22Rv1 (cell line): Measurements from ENCODE around the gene SLC38A4.

Source experiments
- H3K27ac ChIP-seq: fragments of 450-650 bp; 2 replicates; pipeline ENCODE4 v1.5.1; 2017
- CTCF ChIP-seq: fragments of 450-650 bp; IDR thresholded peaks from 2 replicates; pipeline ENCODE4 v1.5.1; 2017; ENCODE audit warnings: mild to moderate bottlenecking
- ZFX ChIP-seq: fragments of 450-650 bp; IDR thresholded peaks from 2 replicates; pipeline ENCODE4 v1.6.1; 2017; ENCODE audit warnings: antibody characterized with exemption, borderline replicate concordance

The SLC38A4 gene

DNA sequence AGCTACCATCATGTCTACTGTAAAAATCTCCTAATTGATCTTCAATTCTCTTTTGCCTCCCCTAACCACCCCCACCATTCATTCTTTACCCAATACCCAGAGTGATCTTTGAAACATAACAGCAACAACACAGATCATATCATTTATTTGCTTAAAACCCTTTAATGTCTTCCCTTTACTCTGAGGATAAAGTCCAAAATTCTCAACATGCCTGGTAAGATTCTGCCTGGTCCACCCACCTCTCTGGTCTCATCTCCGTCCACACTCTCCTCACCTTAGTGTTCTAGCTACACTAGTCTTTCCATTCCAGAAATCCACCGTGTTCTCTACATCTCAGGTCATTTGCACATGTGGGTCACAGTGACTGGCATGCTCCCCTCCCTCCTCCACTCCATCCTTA lies 27.7 kb downstream of the SLC38A4 start:
- no peak overlapping the region for H3K27ac ChIP-seq
- TF ChIP-seq CTCF (no peak), ZFX (no peak)

- TF ChIP-seq CTCF (no peak), ZFX (no peak)
- H3K27ac ChIP-seq, result no peak overlapping the region
Measured at GRCh38 chr12:46795988-46796387, 29.8 kb downstream of the SLC38A4 start.

DNA sequence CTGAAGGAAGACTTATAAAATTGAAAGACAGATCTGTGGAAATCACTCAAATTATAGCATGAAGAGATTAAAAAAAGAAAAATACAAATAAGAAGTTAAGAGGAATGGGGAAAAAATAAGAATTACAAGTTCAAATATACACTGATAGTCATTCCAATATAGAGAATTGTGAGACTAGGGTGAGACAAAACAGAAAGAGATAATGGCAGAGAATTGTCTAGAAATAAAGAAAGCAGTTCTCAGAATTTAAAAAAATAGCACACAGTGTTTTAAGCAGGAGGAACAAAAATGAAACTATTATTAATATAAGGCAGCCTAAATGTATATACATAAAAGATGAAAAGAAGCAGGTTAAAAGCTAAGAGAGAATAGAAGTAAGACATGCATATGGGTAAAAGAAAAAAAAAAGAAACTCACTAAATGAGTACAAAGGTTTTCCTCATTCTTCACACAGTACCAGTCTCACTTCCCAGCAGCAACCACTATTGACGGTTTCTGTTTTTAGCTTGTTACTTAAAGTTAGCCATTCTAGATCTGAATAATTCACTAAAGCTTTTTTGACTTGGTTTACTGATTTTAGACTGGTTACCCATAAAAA lies 31.1 kb downstream of the SLC38A4 start:
- no peak overlapping the region for H3K27ac ChIP-seq
- TF ChIP-seq CTCF, result no peak
- no peak for TF ChIP-seq ZFX

GRCh38 chr12:46792925-46793324 lies 32.9 kb downstream of the SLC38A4 start:
- peak overlapping the region; percentile 77 for H3K27ac ChIP-seq
- TF ChIP-seq ZFX (no peak), CTCF (no peak)

DNA sequence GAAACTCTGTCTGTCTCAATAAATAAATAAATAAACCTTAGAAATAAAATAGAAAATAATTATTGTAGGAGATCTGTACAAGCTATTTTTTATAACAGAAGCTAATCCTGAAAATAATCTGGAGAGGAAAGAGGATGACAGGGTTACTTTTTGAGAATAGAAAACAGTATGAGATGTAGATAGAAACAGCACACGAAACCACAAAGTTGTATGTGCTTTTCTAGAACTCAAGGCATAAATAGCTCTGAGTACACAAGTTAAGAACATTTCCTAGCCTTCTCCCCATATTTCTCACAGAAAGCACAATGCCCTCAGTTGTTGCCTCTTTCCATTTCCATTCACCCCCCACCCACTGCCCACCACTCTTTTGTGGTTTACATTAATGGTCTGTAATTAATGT lies 35.7 kb downstream of the SLC38A4 start:
- TF ChIP-seq ZFX (no peak), CTCF (no peak)
- H3K27ac ChIP-seq, result no peak overlapping the region

DNA sequence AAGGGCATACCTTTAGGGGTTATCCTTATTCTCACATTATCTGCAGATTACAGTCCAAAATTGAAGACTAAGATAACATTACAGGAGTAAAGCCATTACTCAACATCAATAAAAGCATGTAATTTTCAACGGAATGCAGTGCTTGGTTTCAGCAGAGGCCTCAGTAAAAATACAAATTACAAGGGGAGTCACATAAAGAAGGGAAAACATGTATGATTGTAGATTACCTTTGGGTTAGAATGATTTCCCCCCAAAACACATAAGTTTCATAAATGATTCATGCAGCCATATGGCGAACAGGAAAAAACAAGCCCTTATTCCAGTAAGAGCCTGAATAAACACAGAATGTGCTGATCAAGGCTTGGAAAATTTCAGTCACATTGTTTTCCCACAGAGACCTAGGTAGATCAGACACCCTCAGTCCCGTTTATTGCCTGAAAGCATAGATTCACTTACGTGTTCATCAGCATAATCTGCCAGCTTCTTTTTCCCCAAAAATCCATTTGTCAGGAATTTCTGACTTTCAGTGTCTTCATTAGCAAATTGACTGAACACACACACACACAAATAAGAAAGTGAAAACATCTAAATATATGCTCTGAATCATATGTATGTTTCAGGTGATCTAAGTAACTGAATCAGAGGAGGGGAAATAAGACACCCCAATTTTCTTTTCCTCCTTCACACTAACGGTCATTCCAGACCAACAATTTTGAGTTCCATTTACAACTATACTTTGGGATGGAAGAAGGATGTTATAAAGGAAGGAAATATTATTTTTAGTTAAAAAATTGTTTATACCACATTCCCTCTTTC lies 37.5 kb downstream of the SLC38A4 start:
- TF ChIP-seq CTCF (no peak), ZFX (no peak)
- no peak overlapping the region for H3K27ac ChIP-seq

DNA sequence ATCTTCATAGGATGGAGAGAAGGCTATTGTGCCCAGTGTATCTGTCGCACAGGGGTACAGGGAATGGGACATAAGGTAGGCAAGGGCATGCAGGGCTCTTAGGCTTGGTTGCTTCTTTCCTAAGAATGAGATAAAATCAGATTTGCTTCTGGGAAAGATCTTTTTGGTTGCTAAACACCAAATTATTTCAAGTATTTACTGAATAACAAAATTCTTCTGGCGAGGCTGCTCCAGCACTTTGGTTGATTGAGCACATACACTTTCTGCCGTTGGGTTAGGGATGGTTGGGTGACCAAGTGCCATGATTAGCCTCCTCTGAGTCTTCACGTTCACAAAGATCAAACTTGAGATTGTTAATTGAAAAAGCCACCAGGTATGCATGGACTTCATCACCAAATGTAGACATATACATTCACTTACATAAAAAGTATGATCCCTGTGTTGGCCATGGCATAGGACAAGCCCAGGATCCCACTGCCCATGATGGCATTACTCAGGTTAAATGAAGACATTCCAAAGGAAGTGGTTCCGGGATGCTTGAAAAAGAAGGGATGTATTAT lies 38.2 kb downstream of the SLC38A4 start:
- no peak for TF ChIP-seq CTCF
- TF ChIP-seq ZFX, result no peak
- H3K27ac ChIP-seq, result no peak overlapping the region
